PC-3 (cell line): Measurements from ENCODE around the gene IFNL4. TPM values are rescaled to one million over a fixed set of nuclear protein-coding genes. Genes with fewer than 3 reads are reported as not detected.
"Not testable (repeated sequence)": the region's sequence is repeated elsewhere in the genome, so short reads cannot be mapped to it uniquely, and the experiment has no call there.

Experiments used
- ATAC-seq: fragments of 200-7000 bp; cut with Tn5 transposase; 2 replicates; pipeline ENCODE4 v1.9.1; 2020; ENCODE audit warnings: mild to moderate bottlenecking, moderate library complexity
- BruUV-seq: library from RNA; stranded (reverse); fragments of 400-500 nt; replicated peaks from 2 replicates; lab custom pipeline; 2021; lab: Mats Ljungman, UMichigan
- CTCF ChIA-PET: fragments of 300-600 bp; sonication (Branson Sonifier 250); formaldehyde crosslinking; loops from one replicate; lab custom pipeline; 2022; ENCODE audit warnings: antibody characterized with exemption; lab: Charles Lee
- POLR2A ChIA-PET: fragments of 300-600 bp; sonication (Branson Sonifier 250); formaldehyde crosslinking; loops from one replicate; lab custom pipeline; 2022; ENCODE audit warnings: antibody characterized with exemption; ENCODE audit not compliant: unreplicated experiment; lab: Charles Lee
- DNase-seq: peaks from one replicate; pipeline ENCODE4 v3.0.0-alpha.2; 2015
- H2AFZ ChIP-seq: fragments of 300-600 bp; sonication (generic); 2 replicates; pipeline ENCODE4 v1.6.0; 2016; ENCODE audit warnings: antibody characterized with exemption, low read length
- H3F3A ChIP-seq: fragments of 300-600 bp; sonication (generic); one replicate; pipeline ENCODE4 v1.6.0; 2017; ENCODE audit warnings: antibody characterized with exemption, low read length, control low read depth, mild to moderate bottlenecking; ENCODE audit not compliant: unreplicated experiment
- H3K27ac ChIP-seq: fragments of 300-600 bp; sonication (generic); 2 replicates; pipeline ENCODE4 v1.5.1; 2016; ENCODE audit warnings: mild to moderate bottlenecking, low read length
- H3K27me3 ChIP-seq: fragments of 300-600 bp; sonication (generic); 2 replicates; pipeline ENCODE4 v1.6.1; 2016; ENCODE audit warnings: low read length, mixed read lengths
- H3K36me3 ChIP-seq: fragments of 300-600 bp; sonication (generic); 2 replicates; pipeline ENCODE4 v1.6.1; 2016; ENCODE audit warnings: low read depth, mixed run types, low read length, mixed read lengths
- H3K4me1 ChIP-seq: fragments of 300-600 bp; sonication (generic); 2 replicates; pipeline ENCODE4 v1.5.1; 2016; ENCODE audit warnings: low read length; ENCODE audit not compliant: insufficient read depth
- H3K4me2 ChIP-seq: fragments of 300-600 bp; sonication (generic); 2 replicates; pipeline ENCODE4 v1.6.0; 2016; ENCODE audit warnings: low read length
- H3K4me3 ChIP-seq: fragments of 300-600 bp; sonication (generic); 2 replicates; pipeline ENCODE4 v1.5.1; 2016; ENCODE audit warnings: mild to moderate bottlenecking, low read length, mixed read lengths
- H3K79me2 ChIP-seq: fragments of 300-600 bp; sonication (generic); 2 replicates; pipeline ENCODE4 v1.6.1; 2017; ENCODE audit warnings: low read length, mixed read lengths
- H3K9ac ChIP-seq: fragments of 300-600 bp; sonication (generic); 2 replicates; pipeline ENCODE4 v1.6.0; 2016; ENCODE audit warnings: mild to moderate bottlenecking, low read length
- H3K9me2 ChIP-seq: fragments of 300-600 bp; sonication (generic); replicated peaks from 2 replicates; pipeline ENCODE4 v1.6.1; 2016; ENCODE audit warnings: mixed run types, low read length, mixed read lengths
- H3K9me3 ChIP-seq: fragments of 300-600 bp; sonication (generic); 2 replicates; pipeline ENCODE4 v1.6.1; 2016; ENCODE audit warnings: low read length, mixed read lengths
- H4K20me1 ChIP-seq: fragments of 300-600 bp; sonication (generic); 2 replicates; pipeline ENCODE4 v1.6.1; 2016; ENCODE audit warnings: low read length, mixed read lengths
- CTCF ChIP-seq: fragments of 300-600 bp; sonication (generic); conservative IDR thresholded peaks from 2 replicates; pipeline ENCODE4 v1.5.1; 2017; ENCODE audit warnings: antibody characterized with exemption, low read depth, mild to moderate bottlenecking, low read length
- EZH2 ChIP-seq: fragments of 300-600 bp; sonication (generic); IDR thresholded peaks from one replicate; pipeline ENCODE4 v1.6.1; 2017; ENCODE audit warnings: antibody characterized with exemption, mild to moderate bottlenecking, low read length; ENCODE audit not compliant: unreplicated experiment
- EZH2phosphoT487 ChIP-seq: fragments of 300-600 bp; sonication (generic); IDR thresholded peaks from 2 replicates; pipeline ENCODE4 v1.6.1; 2018; ENCODE audit warnings: mild to moderate bottlenecking, antibody characterized with exemption, low read length, borderline replicate concordance
- intact Hi-C: fragments of 100-400 bp; cut with micrococcal nuclease; formaldehyde crosslinking; loops from 2 replicates; pipeline ENCODE4 v1.9.0; 2023
- total RNA-seq: library from RNA; depleted of rRNA; stranded (reverse); fragments of >200 nt; gene quantifications from 2 replicates; pipeline ENCODE4 v1.2.3, GENCODE V29; 2014

Gene IFNL4
- total RNA-seq, 1 experiment from 2014 or later = not detected

GRCh38 chr19:39218230-39219007, 30.2 kb downstream of the IFNL4 start:
- ChIA-PET POLR2A (no interaction called here), CTCF (no interaction called here)
- Histone ChIP-seq H3K4me3 (no peak overlapping the region), H3K9me2 (no peaks in the 10 kb centered on the region), H3K4me2 (no peak overlapping the region), H3K36me3 (no peaks in the 10 kb centered on the region), H2AFZ (no peak overlapping the region), H3K27ac (no peak overlapping the region), H4K20me1 (no peaks in the 10 kb centered on the region), H3K4me1 (no peaks in the 10 kb centered on the region), H3F3A (no peaks in the 10 kb centered on the region), H3K27me3 (no peaks in the 10 kb centered on the region), H3K79me2 (no peaks in the 10 kb centered on the region), H3K9ac (no peak overlapping the region), H3K9me3 (no peaks in the 10 kb centered on the region)
- intact Hi-C loops = no loop called here
- BruUV-seq = no TSS peak
- TF ChIP-seq CTCF = no peak
- no peak for TF ChIP-seq EZH2
- TF ChIP-seq EZH2phosphoT487 = no peak
- DNase-seq = no peak
- no peak for ATAC-seq

GRCh38 chr19:39217094-39217493, 31.6 kb downstream of the IFNL4 start:
- TF ChIP-seq EZH2 (no peak), EZH2phosphoT487 (no peak), CTCF (no peak)
- Histone ChIP-seq H3K4me3 (no peak overlapping the region), H3K9me2 (no peaks in the 10 kb centered on the region), H3F3A (no peaks in the 10 kb centered on the region), H3K79me2 (no peaks in the 10 kb centered on the region), H3K4me2 (no peak overlapping the region), H2AFZ (no peak overlapping the region), H3K4me1 (no peaks in the 10 kb centered on the region), H3K9ac (no peak overlapping the region), H3K36me3 (no peaks in the 10 kb centered on the region; the same call in 1 of the 2 replicates), H3K9me3 (no peaks in the 10 kb centered on the region), H4K20me1 (no peaks in the 10 kb centered on the region), H3K27me3 (no peaks in the 10 kb centered on the region), H3K27ac (no peak overlapping the region)
- DNase-seq = no peak
- BruUV-seq = no TSS peak
- intact Hi-C loops = no loop called here
- no peak for ATAC-seq
- CTCF ChIA-PET = no interaction called here
- POLR2A ChIA-PET = no interaction called here

- H3K79me2 ChIP-seq, H3F3A ChIP-seq, DNase-seq, H3K9me2 ChIP-seq, H3K4me1 ChIP-seq, H3K4me2 ChIP-seq, CTCF ChIA-PET, H3K4me3 ChIP-seq, H3K9me3 ChIP-seq, ATAC-seq, H4K20me1 ChIP-seq, H3K9ac ChIP-seq, H3K27me3 ChIP-seq, H3K36me3 ChIP-seq, intact Hi-C loops, H3K27ac ChIP-seq, BruUV-seq, H2AFZ ChIP-seq, POLR2A ChIA-PET: not testable (repeated sequence)
Measured at GRCh38 chr19:39215323-39215722, 33.3 kb downstream of the IFNL4 start.
